ENCODE measurements around the gene CBX2. TPM values are rescaled to one million over a fixed set of nuclear protein-coding genes. Genes with fewer than 3 reads are reported as not detected.

CBX2 gene
- total and polyA plus RNA-seq, 2 of the 4 experiments (the other 2 are of a cell fraction), result 2.0 to 3.2 TPM

DNA sequence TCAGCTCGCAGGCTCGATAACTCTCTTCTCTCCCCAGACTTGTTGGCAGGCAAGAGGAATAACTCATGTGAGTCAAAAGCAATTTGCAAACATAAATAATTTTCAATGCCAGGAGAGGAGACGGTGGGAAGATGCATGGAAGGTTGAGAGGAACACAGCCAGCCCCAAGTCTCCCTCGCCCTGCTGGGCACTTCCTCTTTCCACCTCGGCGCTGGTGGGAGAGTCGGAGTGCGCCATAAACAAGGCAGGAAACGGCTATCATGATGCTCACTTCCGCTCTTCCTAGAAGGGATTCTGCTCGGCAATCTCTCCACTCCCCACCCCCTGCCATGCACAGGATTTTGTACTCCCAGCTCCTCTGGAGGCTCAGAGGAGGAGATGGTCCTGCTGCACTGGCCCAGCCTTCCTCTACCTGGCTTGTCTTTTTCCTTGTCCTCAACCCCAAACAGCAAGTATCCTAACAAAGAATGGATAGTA lies 48.3 kb downstream of the CBX2 start:
- H3K4ac ChIP-seq (ENCODE audit: low read depth, low read length), result peak overlapping the region; percentile 67
- H2AK5ac ChIP-seq (ENCODE audit: low read depth, low read length), result no peak overlapping the region
- no peak overlapping the region for H3K4me3 ChIP-seq (ENCODE audit: insufficient read depth, low read depth, low read length)
- H2BK15ac ChIP-seq (ENCODE audit: low read depth, low read length), result no peak overlapping the region; the same call in 2 of the 3 replicates
- intact Hi-C loops (cut with micrococcal nuclease) (no loop called here), dilution Hi-C loops (cut with HindIII; ENCODE audit: low sequenced_read_pairs, unreplicated experiment) (no loop called here), in situ Hi-C loops (cut with MboI; ENCODE audit: low sequenced_read_pairs) (no loop called here)
- peak overlapping the region; percentile 4 for H3K4me2 ChIP-seq (ENCODE audit: low read depth, low read length)
- no peak overlapping the region for H4K91ac ChIP-seq (ENCODE audit: insufficient read depth, low read depth, low read length)
- no peak overlapping the region for H2BK20ac ChIP-seq (ENCODE audit: low read depth, low read length)
- no CpG with 5 or more reads among the region's 11 CpGs for WGBS, 2 experiments (ENCODE audit: extremely low coverage in 2 of 2, insufficient read length in 1 of 2)
- H3K27me3 ChIP-seq (ENCODE audit: control insufficient read depth, insufficient read depth, low read length), result peaks cover 4% of the 10 kb centered on the region; the same call in 1 of the 2 replicates
- H3K36me3 ChIP-seq (ENCODE audit: control insufficient read depth, insufficient read depth, low read length), result no peaks in the 10 kb centered on the region
- H3K79me1 ChIP-seq (ENCODE audit: low read depth in 1 of 2, low read length in 2 of 2), result peaks cover 0 to 5% of the 10 kb centered on the region in 2 experiments; a peak in 1 of 4 replicates
- no peaks in the 10 kb centered on the region for H3K9me3 ChIP-seq (ENCODE audit: control insufficient read depth, insufficient read depth, low read length)
- H3K56ac ChIP-seq (ENCODE audit: extremely low read depth, insufficient read depth, low read length), result no peak overlapping the region
- H2BK120ac ChIP-seq (ENCODE audit: low read depth, low read length), result 0 out of 2 replicates have a peak overlapping the region, but pooled peaks have one; percentile 44
- ChIA-PET CTCF (interaction anchor here (1.0 kb wide), 1 partner anchor 9 kb away, joined by 3 read pairs; no protein-coding TSS in a partner anchor), POLR2A (ENCODE audit: unreplicated experiment) (no interaction called here)
- peak overlapping the region; percentile 17 to 83; a peak in 3 of 4 replicates for H4K8ac ChIP-seq (ENCODE audit: low read depth in 2 of 2, low read length in 2 of 2)
- BruUV-seq (replicated peaks), result no TSS peak
- no peak overlapping the region for H3K27ac ChIP-seq (ENCODE audit: insufficient read depth, low read length)
- H3K9ac ChIP-seq (ENCODE audit: low read depth, low read length), result no peak overlapping the region
- peaks cover 16% of the 10 kb centered on the region for H3K9me1 ChIP-seq (ENCODE audit: insufficient read depth, low read length)
- H2AFZ ChIP-seq (replicated peaks; ENCODE audit: low read length, poor library complexity), result peak overlapping the region; percentile 81
- peak overlapping the region; percentile 89 for H3K14ac ChIP-seq (replicated peaks; ENCODE audit: low read depth, low read length)
- DNase-seq, result peak; percentile 40
- H3K18ac ChIP-seq (ENCODE audit: low read depth, low read length), result no peak overlapping the region
- no peak overlapping the region for H2AK9ac ChIP-seq (replicated peaks; ENCODE audit: low read depth, low read length, poor library complexity)
- H3K23ac ChIP-seq (ENCODE audit: low read depth, low read length), result peak overlapping the region; percentile 71; the same call in 1 of the 2 replicates
- no peak overlapping the region for H2BK5ac ChIP-seq (ENCODE audit: low read depth, low read length, poor library complexity, severe bottlenecking)
- ATAC-seq (ENCODE audit: low read depth), result peak; percentile 70
- H3K4me1 ChIP-seq (ENCODE audit: control insufficient read depth, insufficient read depth, low read length), result peaks cover 5% of the 10 kb centered on the region; the same call in 1 of the 2 replicates
- H4K20me1 ChIP-seq (ENCODE audit: insufficient read depth, low read length), result peaks cover 2% of the 10 kb centered on the region; the same call in 1 of the 2 replicates
- peak overlapping the region; percentile 31 for H4K5ac ChIP-seq (ENCODE audit: low read depth, low read length)
- TF ChIP-seq, protein P1, sequence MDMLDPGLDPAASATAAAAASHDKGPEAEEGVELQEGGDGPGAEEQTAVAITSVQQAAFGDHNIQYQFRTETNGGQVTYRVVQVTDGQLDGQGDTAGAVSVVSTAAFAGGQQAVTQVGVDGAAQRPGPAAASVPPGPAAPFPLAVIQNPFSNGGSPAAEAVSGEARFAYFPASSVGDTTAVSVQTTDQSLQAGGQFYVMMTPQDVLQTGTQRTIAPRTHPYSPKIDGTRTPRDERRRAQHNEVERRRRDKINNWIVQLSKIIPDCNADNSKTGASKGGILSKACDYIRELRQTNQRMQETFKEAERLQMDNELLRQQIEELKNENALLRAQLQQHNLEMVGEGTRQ (IDR thresholded peaks at IDR 0.05; ENCODE audit: low read depth, low read length), result no peak
- no peak for TF ChIP-seq BHLHE40 (IDR thresholded peaks at IDR 0.05; ENCODE audit: low read depth, low read length)
